Endothelial cell of umbilical vein (primary cell): ENCODE data around the gene DDX42. TPM values are rescaled to one million over a fixed set of nuclear protein-coding genes. Genes with fewer than 3 reads are reported as not detected.

Source experiments
- BruUV-seq: library from RNA; stranded (reverse); fragments of 400-500 nt; replicated peaks from 2 replicates; lab custom pipeline; 2021; lab: Mats Ljungman, UMichigan
- CTCF ChIA-PET: fragments of 300-600, 350-600 bp; sonication (Branson Sonifier 250); formaldehyde crosslinking; loops from one replicate; lab custom pipeline; 2021; ENCODE audit warnings: antibody characterized with exemption, inconsistent platforms; lab: Charles Lee
- POLR2A ChIA-PET: fragments of 300-600, 350-600 bp; sonication (Branson Sonifier 250); formaldehyde crosslinking; loops from one replicate; lab custom pipeline; 2021; ENCODE audit warnings: antibody characterized with exemption, inconsistent platforms; lab: Charles Lee
- DNase-seq: peaks from one replicate; pipeline ENCODE4 v3.0.0-alpha.2; 2011; ENCODE audit warnings: low read depth, low spot score
- FAIRE-seq: peaks from 2 replicates; lab custom pipeline; 2011; peaks lifted over from hg19 to GRCh38; lab: Jason Lieb, UNC
- H2AFZ ChIP-seq: 2 replicates; pipeline ENCODE4 v1.6.0; 2012; ENCODE audit warnings: low read depth, low read length, control low read depth, inconsistent platforms
- H3K27ac ChIP-seq: 2 replicates; pipeline ENCODE4 v1.5.1; 2011; ENCODE audit warnings: low read depth, mild to moderate bottlenecking, control low read depth, low read length, moderate library complexity; ENCODE audit not compliant: insufficient read depth
- H3K27me3 ChIP-seq, 2 experiments: 2 replicates each; pipeline versions ENCODE4 v1.6.0 to v1.6.1; 2011; ENCODE audit warnings: low read length in 2 of 2, mixed read lengths in 1 of 2; ENCODE audit not compliant: control insufficient read depth in 2 of 2, insufficient read depth in 2 of 2
- H3K36me3 ChIP-seq, 2 experiments: 2 replicates in 1 of 2; 3 replicates in 1 of 2; pipeline ENCODE4 v1.5.1; 2011; ENCODE audit warnings: low read length in 2 of 2, mild to moderate bottlenecking in 1 of 2, moderate library complexity in 1 of 2; ENCODE audit not compliant: control insufficient read depth in 2 of 2, insufficient read depth in 2 of 2; ENCODE audit errors: extremely low read depth in 1 of 2
- H3K4me1 ChIP-seq: 3 replicates; pipeline ENCODE4 v1.5.1; 2011; ENCODE audit warnings: mild to moderate bottlenecking, low read length; ENCODE audit not compliant: control insufficient read depth, insufficient read depth; ENCODE audit errors: extremely low read depth
- H3K4me2 ChIP-seq: 2 replicates; pipeline ENCODE4 v1.6.1; 2011; ENCODE audit warnings: low read length, control low read depth, mixed read lengths; ENCODE audit not compliant: insufficient read depth
- H3K4me3 ChIP-seq, 3 experiments: fragments of 200-600 bp in 1 of 3; sonication (generic), shearing (Covaris generic) in 1 of 3; replicated peaks in 1 of 3; 2 replicates each; pipeline ENCODE4 v1.5.1; 2011 to 2016; ENCODE audit warnings: control low read depth in 3 of 3, low read length in 3 of 3, mild to moderate bottlenecking in 2 of 3, inconsistent platforms in 1 of 3, low read depth in 1 of 3, moderate library complexity in 1 of 3; ENCODE audit not compliant: insufficient read depth in 1 of 3
- H3K79me2 ChIP-seq: 2 replicates; pipeline ENCODE4 v1.6.0; 2012; ENCODE audit warnings: low read length, inconsistent platforms; ENCODE audit not compliant: control insufficient read depth, insufficient read depth
- H3K9ac ChIP-seq: replicated peaks from 2 replicates; pipeline ENCODE3; 2011; ENCODE audit warnings: low read length, control low read depth; ENCODE audit not compliant: insufficient read depth; ENCODE audit errors: extremely low read depth
- H3K9me1 ChIP-seq: replicated peaks from 3 replicates; pipeline ENCODE4 v1.6.0; 2011; ENCODE audit warnings: mild to moderate bottlenecking, low read length; ENCODE audit not compliant: control insufficient read depth, insufficient read depth; ENCODE audit errors: extremely low read depth
- H3K9me3 ChIP-seq: replicated peaks from 2 replicates; pipeline ENCODE4 v1.5.1; 2012; ENCODE audit warnings: low read length, inconsistent platforms; ENCODE audit not compliant: control insufficient read depth, insufficient read depth
- H4K20me1 ChIP-seq: replicated peaks from 2 replicates; pipeline ENCODE3; 2011; ENCODE audit warnings: mild to moderate bottlenecking, low read length; ENCODE audit not compliant: control insufficient read depth, insufficient read depth; ENCODE audit errors: extremely low read depth
- CTCF ChIP-seq, 2 donors: IDR thresholded peaks; 1 replicate in 1 of 2; 2 replicates in 1 of 2; pipeline ENCODE4 v1.5.1; 2011; ENCODE audit warnings: low read length in 2 of 2, mild to moderate bottlenecking in 2 of 2, moderate library complexity in 2 of 2, control low read depth in 1 of 2, inconsistent platforms in 1 of 2, low read depth in 1 of 2; ENCODE audit not compliant: insufficient read depth in 1 of 2; ENCODE audit errors: extremely low read depth in 1 of 2
- EZH2 ChIP-seq: IDR thresholded peaks from 2 replicates; pipeline ENCODE4 v1.6.1; 2012; ENCODE audit warnings: borderline replicate concordance, low read depth, mild to moderate bottlenecking, moderate library complexity, low read length, inconsistent platforms; ENCODE audit not compliant: severe bottlenecking
- FOS ChIP-seq: IDR thresholded peaks from 2 replicates; pipeline ENCODE4 v1.6.1; 2011; ENCODE audit warnings: mild to moderate bottlenecking, low read length, moderate library complexity, borderline replicate concordance; ENCODE audit not compliant: insufficient read depth
- MYC ChIP-seq: IDR thresholded peaks from one replicate; pipeline ENCODE4 v1.6.1; 2011; ENCODE audit warnings: mild to moderate bottlenecking, low read depth, low read length
- POLR2AphosphoS5 ChIP-seq: IDR thresholded peaks from 2 replicates; pipeline ENCODE4 v1.6.1; 2012; ENCODE audit warnings: low read depth, mild to moderate bottlenecking, control low read depth, low read length, moderate library complexity; ENCODE audit not compliant: insufficient read depth
- dilution Hi-C: fragments of 300-500 bp; cut with MboI; formaldehyde crosslinking; loops from one replicate; pipeline ENCODE4 v1.15.0; 2019; ENCODE audit warnings: low sequenced_read_pairs; ENCODE audit not compliant: extremely low pct_ligation_motif_present
- intact Hi-C: fragments of 100-400 bp; cut with micrococcal nuclease; formaldehyde crosslinking; loops from one replicate; pipeline ENCODE4 v1.10.0; 2022
- polyA plus RNA-seq, 4 experiments: library from polyadenylated mRNA; depleted of rRNA in 3 of 4; stranded (reverse) in 3 of 4; unstranded in 1 of 4; fragments of >200 nt; gene quantifications; 2 replicates each; pipeline versions ENCODE4 v1.2.1 to v1.2.3, GENCODE V29; 2011 to 2012; ENCODE audit warnings: missing spikeins in 1 of 4
- total RNA-seq: library from RNA; stranded (reverse); gene quantifications from 2 replicates; pipeline ENCODE4 v1.2.3, GENCODE V29; 2021
- TF ChIP-seq, protein P1 (sequence below): IDR thresholded peaks from 2 replicates; pipeline ENCODE4 v1.6.1; 2011; ENCODE audit not compliant: insufficient read depth, insufficient read length

DDX42 gene
- total and polyA plus RNA-seq, 2 donors (not counting 3 experiments of a cell fraction or from before 2014, with no cell fraction given), result 48.1 to 124 TPM

- Histone ChIP-seq H3K4me1 (peaks cover 23% of the 10 kb centered on the region), H3K27ac (no peak overlapping the region), H4K20me1 (no peaks in the 10 kb centered on the region), H3K4me3 (no peak overlapping the region), H3K27me3 (no peaks in the 10 kb centered on the region), H3K9me3 (no peaks in the 10 kb centered on the region), H2AFZ (no peak overlapping the region), H3K4me2 (no peak overlapping the region), H3K9ac (no peak overlapping the region), H3K36me3 (peaks cover 45 to 53% of the 10 kb centered on the region in 2 experiments), H3K9me1 (no peaks in the 10 kb centered on the region), H3K79me2 (peaks cover 41% of the 10 kb centered on the region)
- CTCF ChIA-PET, result no interaction called here
- BruUV-seq, result no TSS peak
- intact Hi-C loops, result loop anchor here (10.0 kb wide), 1 partner anchor 1250 kb away; no protein-coding TSS in a partner anchor
- DNase-seq, result no peak
- POLR2A ChIA-PET, result no interaction called here
- dilution Hi-C loops, result no loop called here
- no peak for TF ChIP-seq POLR2AphosphoS5
- TF ChIP-seq MYC, result no peak
- TF ChIP-seq EZH2, result no peak
- TF ChIP-seq, protein P1, sequence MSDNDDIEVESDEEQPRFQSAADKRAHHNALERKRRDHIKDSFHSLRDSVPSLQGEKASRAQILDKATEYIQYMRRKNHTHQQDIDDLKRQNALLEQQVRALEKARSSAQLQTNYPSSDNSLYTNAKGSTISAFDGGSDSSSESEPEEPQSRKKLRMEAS, result no peak
- no peak for FAIRE-seq
Measured at GRCh38 chr17:63824362-63824761, 50.4 kb downstream of the DDX42 start.

GRCh38 chr17:63826468-63827001, 52.6 kb downstream of the DDX42 start:
- ChIA-PET CTCF (interaction anchor here (1.1 to 1.4 kb wide), 3 partner anchors 8 to 84 kb away, joined by 3 to 4 read pairs (median 3); no protein-coding TSS in a partner anchor), POLR2A (interaction anchor here (1.3 kb wide), 1 partner anchor 128 kb away, joined by 4 read pairs; no protein-coding TSS in a partner anchor)
- Histone ChIP-seq H3K4me2 (peak overlapping the region; percentile 89), H3K9me1 (no peaks in the 10 kb centered on the region), H2AFZ (peak overlapping the region; percentile 5), H3K4me1 (peaks cover 23% of the 10 kb centered on the region), H3K9me3 (no peaks in the 10 kb centered on the region), H3K27ac (peak overlapping the region; percentile 92), H3K36me3 (peaks cover 46 to 56% of the 10 kb centered on the region in 2 experiments), H4K20me1 (no peaks in the 10 kb centered on the region), H3K27me3 (no peaks in the 10 kb centered on the region), H3K9ac (peak overlapping the region; percentile 86), H3K4me3 (peak overlapping the region; percentile 47 to 81 (median 72)), H3K79me2 (peaks cover 42% of the 10 kb centered on the region)
- intact Hi-C loops (loop anchor here (1.0 to 10.0 kb wide), 4 partner anchors 15 to 1252 kb away; partner anchors contain the start of genes CYB561 and DDX42), dilution Hi-C loops (no loop called here)
- BruUV-seq, result TSS peak; percentile 46
- no peak for DNase-seq
- no peak for TF ChIP-seq FOS
- TF ChIP-seq CTCF (IDR thresholded peaks at IDR 0.05; ENCODE audit: extremely low read depth in 1 of 2, insufficient read depth in 1 of 2, low read depth in 1 of 2, low read length in 2 of 2), result peak in 1 of 2 donors; percentile 14
- FAIRE-seq, result peak; percentile 50
